Stimulated activated CD8-positive, alpha-beta memory T cell treated with anti-CD3 and anti-CD28 coated beads, Interleukin-2, amount 100 ng/mL, for 1 hour (primary cell): Measurements from ENCODE around the gene CBS.
A peak's percentile ranks its signal among the peaks of the same experiment; 100 is the strongest.
"Not testable (repeated sequence)": the region's sequence is repeated elsewhere in the genome, so short reads cannot be mapped to it uniquely, and the experiment has no call there.

ENCODE experiments used
- DNase-seq, 2 donors: peaks; one replicate each; pipeline ENCODE4 v3.0.0-alpha.2; 2020; ENCODE audit warnings: low read depth in 2 of 2

CBS gene

DNA sequence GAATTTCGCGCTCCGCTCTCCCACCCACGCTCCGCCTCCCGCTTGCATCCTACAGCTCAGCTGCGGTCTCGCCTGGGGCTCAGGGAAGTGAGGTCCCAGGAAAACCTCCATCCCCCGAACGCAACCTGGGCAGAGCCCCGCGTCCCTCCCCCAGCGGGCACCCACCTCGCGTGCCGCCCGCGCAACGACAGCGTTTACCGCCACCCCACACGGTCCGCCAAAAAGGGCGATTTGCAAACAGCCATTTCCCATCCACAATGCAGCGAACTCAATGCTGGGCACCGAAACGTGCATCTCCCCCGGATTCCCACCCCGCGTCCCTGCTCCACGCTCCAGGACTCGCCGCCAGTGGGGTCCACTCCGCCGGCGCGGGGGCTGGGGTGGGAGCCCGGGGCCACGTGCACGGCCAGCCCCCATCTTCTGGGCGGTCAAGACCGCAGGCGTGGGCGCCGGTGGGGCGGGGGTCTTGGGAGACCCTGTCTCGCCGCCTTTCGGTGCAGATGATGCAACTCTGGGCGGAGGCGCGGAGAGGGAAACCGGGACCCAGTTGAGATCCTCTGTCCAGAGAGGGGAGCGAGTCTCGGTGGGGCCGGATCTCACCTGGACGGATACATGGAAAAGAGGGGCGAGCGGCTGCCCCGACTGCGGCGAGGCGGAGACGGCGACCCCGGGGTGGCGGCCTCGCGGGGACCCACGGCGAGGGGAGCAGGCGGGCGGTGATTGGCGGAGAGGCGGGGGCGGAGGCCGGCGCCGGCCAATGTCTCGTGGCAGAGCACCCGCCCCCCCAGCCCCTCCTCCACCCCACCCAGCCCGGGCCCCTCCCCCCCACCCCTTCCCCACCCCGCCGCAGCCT is at the start of gene CBS:
Gene CBS, minus strand, starts transcription at position 666 of the 853 bp plus-strand sequence. CDS start 3,642 bp downstream, outside the sequence.
- DNase-seq = not testable (repeated sequence)

DNA sequence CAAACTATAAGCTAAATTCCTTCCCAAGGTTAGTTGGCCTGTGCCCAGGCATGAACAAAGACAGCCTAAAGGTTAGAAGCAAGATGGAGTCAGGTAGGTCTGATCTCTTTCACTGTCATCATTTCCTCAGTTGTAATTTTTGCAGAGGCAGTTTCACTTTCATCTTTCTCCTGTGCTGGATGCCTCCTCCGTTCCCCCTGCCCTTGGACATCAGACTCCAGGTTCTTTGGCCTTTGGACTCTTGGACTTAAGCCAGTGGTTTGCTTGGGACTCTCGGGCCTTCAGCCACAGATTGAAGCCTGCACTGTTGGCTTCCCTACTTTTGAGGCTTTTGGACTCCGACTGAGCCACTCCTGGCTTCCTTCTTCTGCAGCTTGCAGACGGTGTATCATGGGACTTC is 40.3 kb upstream of the CBS start:
- not testable (repeated sequence) for DNase-seq

DNA sequence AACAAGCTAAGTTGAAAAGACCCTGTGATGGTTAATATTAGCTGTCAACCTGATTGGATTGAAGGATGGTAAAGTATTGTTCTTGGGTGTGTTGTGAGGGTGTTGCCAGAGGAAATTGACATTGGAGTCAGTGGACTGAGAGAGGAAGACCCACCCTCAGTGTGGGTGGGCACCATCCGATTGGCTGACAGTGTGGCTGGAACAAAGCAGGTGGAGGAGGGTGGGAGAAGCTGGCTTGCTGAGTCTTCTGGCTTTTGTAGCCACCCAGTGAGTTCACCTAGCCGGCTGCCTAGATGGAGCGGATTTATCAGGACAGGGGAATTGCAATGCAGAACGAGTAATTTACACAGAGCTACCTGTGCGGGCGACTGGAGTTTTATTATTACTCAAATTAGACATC is 38.8 kb upstream of the CBS start:
- not testable (repeated sequence) for DNase-seq

DNA sequence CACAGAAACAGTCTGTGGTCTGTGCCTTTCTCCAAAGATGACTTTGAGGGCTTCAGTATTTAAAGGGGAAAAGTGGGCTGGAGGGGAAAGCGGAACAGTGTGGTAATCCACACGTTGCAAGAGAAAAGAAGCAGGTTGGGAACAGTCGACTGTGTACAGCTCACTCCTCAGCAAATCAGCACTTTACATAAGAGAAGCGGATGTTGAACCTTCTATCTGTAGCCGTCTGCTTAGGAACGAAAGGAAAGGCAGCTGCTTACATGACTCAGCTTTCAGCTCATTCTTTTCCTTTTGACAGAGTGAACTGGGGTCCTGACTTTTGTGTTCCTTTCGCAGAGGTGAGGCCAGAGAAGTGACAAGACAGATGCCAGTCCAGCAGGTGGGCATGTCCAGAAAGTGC is 33.4 kb upstream of the CBS start:
- not testable (repeated sequence) for DNase-seq

DNA sequence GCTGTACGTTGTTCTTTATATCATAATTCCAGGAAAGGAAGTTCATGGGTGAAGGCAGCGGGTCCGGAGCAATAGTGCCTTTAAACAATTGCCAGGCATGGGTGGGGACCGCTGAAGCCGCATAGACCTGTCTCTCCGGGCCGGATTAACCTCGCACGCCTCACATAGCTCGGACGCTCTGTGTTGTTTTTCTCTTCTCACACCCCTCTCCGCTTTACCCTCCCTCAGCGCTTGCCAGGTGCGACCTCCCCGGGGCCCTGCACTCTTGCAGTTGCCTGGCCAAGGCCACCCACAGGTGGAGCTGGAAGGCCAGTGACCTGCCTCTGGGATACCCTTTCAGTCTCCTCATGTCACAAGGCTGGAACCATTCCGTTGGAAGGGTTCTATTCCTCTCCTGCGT is 32.5 kb upstream of the CBS start:
- not testable (repeated sequence) for DNase-seq

DNA sequence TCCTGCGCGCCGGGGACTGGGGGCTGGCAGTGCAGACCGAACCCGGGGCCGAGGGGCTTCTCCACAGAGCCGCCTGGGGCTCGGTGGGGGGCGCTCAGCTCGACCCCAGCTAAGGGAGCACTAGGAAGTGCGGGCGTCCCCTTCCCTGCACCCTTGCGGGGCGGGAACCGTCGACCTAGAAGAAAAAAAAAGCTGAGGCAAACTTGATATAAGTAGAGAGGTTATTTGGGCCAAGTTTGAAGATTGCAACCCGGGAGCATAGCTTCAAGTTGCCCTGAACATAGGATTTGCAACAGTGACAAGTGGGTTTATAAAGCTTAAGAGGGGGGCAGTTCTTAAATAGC is 32.1 kb upstream of the CBS start:
- not testable (repeated sequence) for DNase-seq

DNA sequence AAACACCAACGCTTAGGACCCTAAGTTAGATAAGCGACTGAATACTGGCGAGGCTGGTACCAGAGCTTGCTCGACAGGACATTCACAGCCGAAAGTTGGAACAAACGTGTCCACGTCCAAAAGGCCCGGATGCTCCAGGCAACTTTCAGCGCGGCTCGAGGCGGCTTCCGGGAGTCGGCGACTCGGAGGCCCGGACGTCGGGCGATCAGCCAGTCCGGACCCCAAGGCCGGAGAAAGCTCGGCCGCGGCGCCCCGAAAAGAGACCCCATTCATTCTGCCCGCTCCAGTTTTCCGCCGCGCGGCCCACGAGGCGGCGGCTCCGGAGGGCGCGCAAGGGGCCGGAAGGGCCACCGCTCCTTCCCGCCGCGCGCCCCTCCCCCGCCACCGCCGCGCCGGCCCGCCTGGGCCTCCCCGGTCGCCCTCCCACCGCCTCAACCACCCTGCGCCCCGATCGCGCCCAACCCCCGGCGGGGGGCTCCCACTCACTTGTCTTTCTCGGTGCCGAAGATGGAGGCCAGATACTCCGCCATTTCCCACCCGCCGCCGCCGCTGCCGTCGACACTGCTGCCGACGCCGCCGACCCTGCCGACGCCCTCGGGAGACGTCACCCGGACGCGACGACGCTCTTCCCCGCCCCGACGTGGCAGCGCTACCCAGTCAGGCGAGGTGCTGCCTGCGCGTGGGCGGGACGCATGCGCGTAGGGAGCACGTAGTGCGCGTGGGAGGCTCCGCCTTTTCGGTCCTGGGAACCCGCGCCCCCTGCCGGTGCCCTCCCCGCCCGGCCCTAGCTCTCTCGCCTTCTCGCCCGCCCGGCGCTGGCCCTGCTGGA is 31.5 kb upstream of the CBS start, which contains the start of gene U2AF1:
Gene U2AF1, minus strand, starts transcription at position 606 of the 829 bp plus-strand sequence. Its CDS starts 76 bp downstream, at position 530.
- peak in 1 of 2 donors; percentile 59 for DNase-seq

DNA sequence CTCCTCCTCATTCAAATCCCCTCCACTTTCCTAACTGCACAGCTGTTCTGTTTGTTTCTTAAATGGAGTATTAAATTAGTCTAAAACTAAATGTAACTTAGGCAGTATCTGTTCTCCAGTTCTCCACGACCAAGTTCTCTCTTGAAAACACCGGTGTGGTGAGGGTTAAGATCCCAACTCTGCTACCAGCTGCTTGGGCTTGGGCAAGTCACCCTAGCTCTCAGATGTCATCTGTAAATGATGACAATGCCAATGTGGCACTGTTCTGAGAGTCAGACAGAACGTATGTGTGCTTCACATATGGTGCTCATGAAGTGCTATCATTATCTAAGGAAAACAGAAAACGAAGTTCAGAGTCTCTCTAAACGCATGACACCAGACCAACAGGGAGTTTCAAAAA is 29.0 kb upstream of the CBS start:
- not testable (repeated sequence) for DNase-seq

DNA sequence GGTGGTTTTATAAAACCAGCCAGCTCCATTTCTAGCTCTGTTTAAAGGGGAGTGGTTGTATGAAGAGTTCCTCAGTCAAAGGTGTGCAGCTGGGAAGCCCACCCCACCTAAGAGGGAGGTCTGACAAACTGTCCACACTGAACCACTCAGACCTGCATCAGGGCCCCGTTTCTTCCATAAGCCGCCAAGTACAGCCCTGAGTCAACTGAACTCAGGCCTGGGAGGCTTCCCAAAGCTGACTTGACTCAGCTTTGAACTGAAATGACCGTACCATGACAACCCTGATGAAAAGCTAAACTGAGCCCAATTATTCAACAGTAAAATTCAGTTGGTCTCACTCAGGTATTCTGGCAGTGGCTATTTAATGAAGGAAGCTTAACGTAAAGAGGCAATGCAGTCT is 26.6 kb upstream of the CBS start:
- DNase-seq = not testable (repeated sequence)

DNA sequence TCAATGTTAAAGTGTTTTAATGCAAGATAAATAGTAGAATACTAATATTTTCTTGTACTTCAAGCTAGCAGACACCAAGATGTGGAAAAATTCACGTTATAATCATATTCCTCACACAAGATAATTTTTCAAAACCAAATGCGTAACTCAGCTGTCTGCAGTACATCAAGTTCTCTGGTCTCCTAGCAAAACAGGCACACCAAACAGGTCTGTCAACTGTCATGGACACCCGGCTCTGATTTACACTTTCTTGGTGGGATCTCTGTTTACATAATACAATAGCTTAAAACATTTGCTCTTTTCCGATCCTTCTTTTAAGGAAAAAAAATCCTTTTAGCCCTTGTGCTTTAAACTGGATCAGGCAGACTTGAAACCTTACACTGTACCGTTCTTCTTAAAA is 26.0 kb upstream of the CBS start:
- DNase-seq = not testable (repeated sequence)

DNA sequence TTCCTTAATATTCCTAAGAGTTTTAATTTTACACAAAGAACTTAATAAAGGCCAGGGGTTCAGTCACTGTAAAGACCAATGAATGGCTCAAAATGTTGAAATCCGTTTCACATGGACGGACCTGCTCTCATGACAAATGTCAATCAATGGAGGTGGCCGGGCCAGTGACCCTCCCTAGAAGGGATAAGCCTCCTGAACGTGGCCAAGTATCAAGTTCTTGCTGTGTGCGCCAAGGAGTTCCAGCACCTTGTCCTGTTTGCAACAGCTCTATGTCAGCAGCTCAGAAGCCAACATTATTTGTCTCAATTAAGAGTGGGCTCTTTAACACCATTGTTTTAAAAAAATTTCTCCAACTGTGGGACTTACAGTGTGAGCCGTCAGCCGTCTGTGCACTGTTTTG is 25.4 kb upstream of the CBS start:
- DNase-seq = not testable (repeated sequence)

DNA sequence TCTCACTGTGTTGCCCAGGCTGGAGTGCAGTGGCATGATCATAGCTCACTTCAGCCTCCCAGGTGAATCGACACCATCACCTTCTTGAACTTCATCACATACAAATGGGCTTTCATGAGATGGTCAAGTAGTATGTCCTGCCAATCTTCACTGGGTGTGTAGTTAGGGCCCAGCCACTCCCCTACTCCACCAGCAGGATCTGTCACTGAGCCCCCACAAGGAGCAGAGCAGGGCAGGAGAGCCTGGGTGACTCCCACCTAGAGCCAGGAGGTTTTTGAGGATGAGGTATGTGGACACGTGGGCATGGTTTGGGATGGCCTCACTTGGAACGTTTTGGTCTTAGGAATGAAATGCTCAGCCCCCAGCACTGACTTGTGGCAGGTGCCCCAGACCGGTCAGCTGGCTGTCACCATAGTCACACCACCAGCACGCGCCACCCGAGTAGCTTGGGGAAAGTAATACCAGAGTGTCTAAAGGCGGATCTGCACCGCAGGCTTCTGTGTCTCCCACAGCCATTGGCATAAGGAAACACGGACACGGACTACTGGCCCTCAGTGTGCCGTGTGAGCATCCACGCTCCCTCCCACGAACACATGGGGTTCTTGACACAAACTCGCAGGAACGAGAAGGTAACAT is 16.5 kb upstream of the CBS start:
- not testable (repeated sequence) for DNase-seq

DNA sequence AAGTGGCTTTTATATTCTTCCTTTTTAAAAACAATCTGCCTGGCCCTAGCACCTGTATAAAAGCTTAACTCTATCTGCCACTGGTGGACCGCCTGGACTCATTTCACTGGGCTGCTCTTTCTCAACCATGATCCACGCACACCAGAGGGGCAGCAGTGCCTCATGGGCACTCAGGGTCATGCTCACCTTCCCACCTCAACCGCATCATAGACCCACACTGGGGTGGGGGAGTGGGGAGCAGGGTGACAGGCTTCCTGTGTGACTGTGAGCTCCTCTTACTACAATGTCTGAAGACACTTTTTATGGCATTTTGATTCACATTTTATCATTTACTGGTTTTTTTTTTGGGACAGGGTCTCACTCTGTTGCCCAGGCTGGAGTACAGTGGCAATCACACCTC is 15.3 kb upstream of the CBS start:
- not testable (repeated sequence) for DNase-seq

DNA sequence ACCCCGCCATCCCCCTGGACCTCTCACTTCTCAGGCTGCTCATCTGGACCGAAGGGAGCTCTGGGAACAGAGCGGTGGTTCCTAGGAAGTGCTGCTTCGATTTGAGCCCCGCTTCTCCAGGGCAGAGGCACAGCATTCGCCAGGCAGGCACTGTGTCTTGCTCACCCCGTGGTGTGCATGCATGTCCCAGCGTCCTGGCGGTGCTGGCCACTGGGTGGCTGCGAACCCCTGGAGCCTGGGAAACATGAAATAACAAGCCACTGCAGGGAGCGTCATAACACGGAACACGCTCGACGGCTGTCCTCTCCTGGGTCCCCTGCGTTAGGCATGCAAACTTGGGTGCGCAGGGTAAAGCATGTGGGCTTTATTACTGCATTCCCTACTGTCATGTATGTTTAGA is 13.8 kb upstream of the CBS start:
- not testable (repeated sequence) for DNase-seq

DNA sequence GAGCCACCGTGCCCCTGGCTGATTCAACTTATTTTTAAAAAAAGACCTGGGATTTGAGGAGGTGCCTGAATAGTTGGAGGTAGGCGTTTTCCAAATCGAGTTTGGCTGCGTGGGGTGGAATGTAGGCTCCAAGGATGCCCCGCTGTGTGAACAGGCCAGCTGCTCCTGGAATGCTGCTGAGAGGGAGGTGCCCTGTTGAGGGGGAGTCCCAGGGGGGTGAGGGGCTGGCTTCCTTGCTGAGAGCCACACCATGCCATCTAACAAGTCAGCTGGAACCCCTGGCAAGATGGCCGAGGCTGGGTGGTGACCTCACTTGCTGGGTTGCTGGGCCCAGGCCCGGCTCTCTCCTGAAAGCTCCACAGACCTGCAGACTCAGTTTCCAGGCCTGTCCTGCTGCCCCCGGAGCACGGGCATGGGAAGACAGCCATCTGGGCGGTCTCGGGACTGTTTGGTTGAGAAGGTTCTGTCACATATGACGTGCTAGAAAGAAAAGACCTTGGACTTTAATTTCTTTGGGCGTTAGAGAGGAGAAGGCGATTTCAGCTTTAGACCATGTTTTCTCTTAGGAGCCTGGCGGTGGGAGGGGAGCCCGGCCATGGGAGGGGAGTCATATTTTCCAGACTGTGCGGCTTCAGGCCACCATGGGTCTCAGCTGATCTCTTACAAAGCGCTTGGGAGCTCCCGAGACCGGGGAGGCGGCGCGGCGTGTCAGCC is 7.1 kb upstream of the CBS start:
- not testable (repeated sequence) for DNase-seq

DNA sequence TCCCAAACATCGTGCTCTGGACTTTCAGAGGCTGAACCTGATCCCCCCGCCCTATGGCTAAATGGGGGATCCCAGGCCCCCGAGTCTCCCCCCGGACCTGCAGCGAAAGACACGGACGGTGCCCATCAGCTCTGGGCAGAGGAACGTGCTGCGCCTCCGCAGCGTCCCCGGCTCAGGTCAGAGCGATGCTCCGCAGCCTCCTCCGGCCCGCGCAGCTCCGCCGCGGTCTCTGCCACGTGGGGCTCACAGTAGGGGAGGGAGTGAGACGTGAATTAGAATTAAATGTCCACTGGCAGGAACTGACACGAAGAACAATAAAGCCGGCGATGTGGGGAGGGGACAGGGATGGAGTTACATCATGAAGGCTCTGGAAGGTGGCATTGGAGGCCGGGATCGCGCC is 1.0 kb upstream of the CBS start:
- not testable (repeated sequence) for DNase-seq

DNA sequence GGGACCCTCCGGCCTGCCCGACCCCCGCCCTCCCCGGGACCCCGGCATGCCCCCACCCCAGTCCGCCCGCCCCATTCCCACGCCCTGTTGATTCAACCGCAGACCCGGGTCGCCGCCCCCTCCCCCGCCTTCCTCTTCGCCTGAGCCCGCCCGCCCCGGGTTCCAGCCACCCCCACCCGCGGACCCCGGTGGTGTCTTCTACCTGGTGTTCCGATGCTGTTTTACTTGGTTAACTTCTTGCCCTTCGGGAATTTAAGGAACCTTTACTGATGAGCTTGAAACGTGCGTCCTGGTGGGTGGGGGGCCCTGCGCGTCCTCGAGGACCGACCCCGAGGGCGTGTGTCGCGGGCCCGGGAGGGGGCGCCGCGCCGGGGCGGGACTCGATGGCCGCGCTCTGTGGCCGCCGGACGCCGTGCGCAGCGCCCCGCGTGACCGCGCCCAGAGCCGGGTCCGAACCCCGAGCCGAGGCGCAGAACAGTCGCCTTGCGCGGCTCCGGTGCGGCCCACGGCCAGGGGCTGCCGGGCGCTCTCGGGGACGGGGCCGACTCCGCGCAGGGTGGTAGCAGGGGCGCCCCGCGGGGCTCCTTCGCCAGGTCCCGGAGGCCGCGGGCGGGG is 495 bp upstream of the CBS start:
- DNase-seq = not testable (repeated sequence)

DNA sequence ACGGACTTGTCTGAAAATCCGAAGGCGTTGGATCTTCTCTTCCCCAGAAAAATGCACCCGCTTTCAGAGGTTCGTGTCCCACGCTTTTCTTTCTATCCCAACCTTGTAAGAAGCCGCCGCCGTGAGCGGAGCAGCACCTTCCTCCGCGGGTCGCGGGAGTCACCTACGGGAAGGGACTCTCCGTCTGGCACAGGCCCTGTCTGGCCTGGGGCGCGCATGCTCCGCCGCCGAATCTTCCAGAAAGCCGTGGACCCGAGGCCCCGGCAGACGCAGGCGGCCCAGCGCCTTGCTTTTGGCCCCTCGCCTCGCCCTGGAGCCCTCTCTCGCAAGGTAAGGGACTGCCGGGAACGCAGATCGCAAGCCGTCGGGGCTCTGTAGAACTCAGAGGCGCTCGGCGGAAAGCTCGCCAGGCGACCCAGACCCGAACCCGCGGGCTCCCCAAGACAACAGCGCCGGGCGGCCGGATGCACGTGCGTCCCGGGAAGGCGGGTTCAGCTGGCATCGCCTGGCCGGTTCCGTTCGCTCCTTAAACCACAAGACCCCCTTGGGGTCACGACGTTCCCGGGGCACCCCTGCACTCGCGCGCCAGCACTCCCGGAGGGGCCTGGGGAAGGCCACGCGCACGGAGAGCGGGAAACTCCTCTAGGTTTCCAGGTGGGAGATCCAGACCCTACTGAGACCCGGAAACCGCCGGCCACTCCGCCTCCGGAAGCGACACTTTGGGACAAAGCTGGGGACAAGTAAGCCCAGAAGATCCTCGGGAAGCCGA is 1.1 kb downstream of the CBS start:
- DNase-seq = not testable (repeated sequence)

DNA sequence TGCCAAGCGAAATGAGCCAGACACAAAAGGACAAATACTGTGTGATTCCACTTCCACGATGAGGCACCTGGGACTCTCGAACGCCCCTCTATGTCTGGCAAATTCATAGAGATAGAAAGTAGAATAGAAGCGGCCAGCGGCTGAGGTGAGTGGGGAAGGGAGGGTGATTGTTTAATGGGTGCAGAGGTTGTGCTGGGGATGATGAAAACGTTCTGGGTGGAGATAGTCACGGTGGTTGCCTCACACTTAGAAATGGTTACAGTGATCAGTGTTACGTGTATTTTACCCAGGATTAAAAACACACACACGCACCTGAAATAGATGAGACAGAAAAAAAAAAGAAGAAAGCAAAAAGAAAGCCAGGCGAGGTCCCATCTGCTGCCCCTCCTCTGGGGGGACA is 2.9 kb downstream of the CBS start:
- DNase-seq = not testable (repeated sequence)

DNA sequence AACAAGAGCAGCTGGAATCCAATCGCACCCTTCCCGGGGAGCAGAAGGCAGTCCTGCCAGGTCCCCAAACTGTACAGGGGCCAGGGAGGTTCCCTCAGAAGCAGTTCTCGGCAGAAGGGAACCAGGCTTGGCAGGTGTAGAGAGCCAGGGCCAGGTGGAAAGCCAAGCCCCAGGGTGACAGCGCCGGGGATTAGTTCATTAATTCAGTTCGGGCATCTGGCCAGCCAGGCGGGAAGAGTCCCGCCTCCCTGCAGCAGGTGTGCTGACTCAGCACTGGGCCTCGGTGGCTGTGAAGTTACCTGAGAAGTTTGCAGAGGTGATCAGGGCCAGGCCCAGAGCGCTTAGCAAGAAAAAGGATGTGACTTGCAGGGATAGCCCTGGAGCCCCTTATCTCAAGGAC is 6.0 kb downstream of the CBS start:
- not testable (repeated sequence) for DNase-seq
